ENCODE data around the gene AKT3. TPM values are rescaled to one million over a fixed set of nuclear protein-coding genes. Genes with fewer than 3 reads are reported as not detected.
A peak's percentile ranks its signal among the peaks of the same experiment; 100 is the strongest.

The AKT3 gene
- total and polyA plus RNA-seq, 2 donors (not counting 1 experiment from before 2014, with no cell fraction given) = 37.8 to 42.0 TPM

GRCh38 chr1:243855616-243856318 lies 5.7 kb upstream of the AKT3 start:
- no peak overlapping the region for H3K9ac ChIP-seq (ENCODE audit: insufficient read depth, low read length)
- H3K36me3 ChIP-seq (ENCODE audit: control insufficient read depth, insufficient read depth, low read length) = no peaks in the 10 kb centered on the region
- H4K20me1 ChIP-seq (ENCODE audit: control insufficient read depth, extremely low read depth, insufficient read depth, low read length) = no peaks in the 10 kb centered on the region
- H3K27me3 ChIP-seq (ENCODE audit: control insufficient read depth, insufficient read depth, low read length) = peaks cover 6% of the 10 kb centered on the region
- DNase-seq (ENCODE audit: low read depth in 2 of 2) = no peak
- no peak overlapping the region for H3K27ac ChIP-seq (ENCODE audit: insufficient read depth, low read length)
- no peak for TF ChIP-seq EZH2 (IDR thresholded peaks at IDR 0.05; ENCODE audit: low read length, missing control alignments)
- H3K4me3 ChIP-seq (replicated peaks in 1 of 4; ENCODE audit: control extremely low read depth in 1 of 4, insufficient read depth in 1 of 4, low read depth in 3 of 4, low read length in 4 of 4) = no peak overlapping the region
- H3K4me1 ChIP-seq (ENCODE audit: control insufficient read depth, extremely low read depth, insufficient read depth, low read length) = peaks cover 2% of the 10 kb centered on the region
- H3K79me2 ChIP-seq (ENCODE audit: control insufficient read depth, insufficient read depth, low read length) = no peaks in the 10 kb centered on the region
- H2AFZ ChIP-seq (ENCODE audit: low read length) = no peak overlapping the region
- no peak overlapping the region for H3K4me2 ChIP-seq (ENCODE audit: extremely low read depth, insufficient read depth, low read length)
- H3K9me3 ChIP-seq (ENCODE audit: control insufficient read depth, insufficient read depth, low read depth, low read length) = no peaks in the 10 kb centered on the region

DNA sequence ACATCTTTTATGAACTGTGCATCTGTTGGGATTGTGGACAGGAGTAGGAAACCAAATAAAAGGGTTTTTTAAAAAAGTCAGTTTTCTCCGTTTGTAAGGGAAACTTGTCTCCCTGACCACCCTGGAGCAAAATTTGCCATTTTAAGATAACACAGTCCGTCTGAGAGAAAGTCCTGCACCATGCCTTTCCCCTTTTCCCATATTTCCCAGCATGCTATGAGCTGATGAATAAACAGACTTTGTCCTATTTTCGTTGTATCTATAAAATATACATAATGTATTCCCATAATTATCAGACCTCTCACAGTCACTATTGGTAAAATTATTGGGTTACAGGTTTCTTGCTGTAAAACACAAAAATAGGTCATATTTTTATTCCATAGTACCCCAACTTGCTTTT lies 1.7 kb upstream of the AKT3 start:
- peak overlapping the region; percentile 98 for H3K4me2 ChIP-seq (ENCODE audit: extremely low read depth, insufficient read depth, low read length)
- H3K79me2 ChIP-seq (ENCODE audit: control insufficient read depth, insufficient read depth, low read length) = peaks cover 16% of the 10 kb centered on the region
- no peak for DNase-seq (ENCODE audit: low read depth in 2 of 2)
- no peaks in the 10 kb centered on the region for H3K27me3 ChIP-seq (ENCODE audit: control insufficient read depth, insufficient read depth, low read length)
- peaks cover 2% of the 10 kb centered on the region for H3K4me1 ChIP-seq (ENCODE audit: control insufficient read depth, extremely low read depth, insufficient read depth, low read length)
- no peaks in the 10 kb centered on the region for H3K36me3 ChIP-seq (ENCODE audit: control insufficient read depth, insufficient read depth, low read length)
- H2AFZ ChIP-seq (ENCODE audit: low read length) = no peak overlapping the region
- H3K9me3 ChIP-seq (ENCODE audit: control insufficient read depth, insufficient read depth, low read depth, low read length) = no peaks in the 10 kb centered on the region
- H3K27ac ChIP-seq (ENCODE audit: insufficient read depth, low read length) = no peak overlapping the region
- no peak overlapping the region for H3K9ac ChIP-seq (ENCODE audit: insufficient read depth, low read length)
- H3K4me3 ChIP-seq (replicated peaks in 1 of 4; ENCODE audit: control extremely low read depth in 1 of 4, insufficient read depth in 1 of 4, low read depth in 3 of 4, low read length in 4 of 4) = peak overlapping the region in 3 of 4 experiments; percentile 73 to 86 (median 82)
- peaks cover 1% of the 10 kb centered on the region for H4K20me1 ChIP-seq (ENCODE audit: control insufficient read depth, extremely low read depth, insufficient read depth, low read length)
- TF ChIP-seq CTCF (conservative IDR thresholded peaks at IDR 0.05 in 1 of 2, IDR thresholded peaks at IDR 0.05 in 1 of 2; ENCODE audit: low read depth in 1 of 2, low read length in 2 of 2) (no peak), EZH2 (IDR thresholded peaks at IDR 0.05; ENCODE audit: low read length, missing control alignments) (no peak)

DNA sequence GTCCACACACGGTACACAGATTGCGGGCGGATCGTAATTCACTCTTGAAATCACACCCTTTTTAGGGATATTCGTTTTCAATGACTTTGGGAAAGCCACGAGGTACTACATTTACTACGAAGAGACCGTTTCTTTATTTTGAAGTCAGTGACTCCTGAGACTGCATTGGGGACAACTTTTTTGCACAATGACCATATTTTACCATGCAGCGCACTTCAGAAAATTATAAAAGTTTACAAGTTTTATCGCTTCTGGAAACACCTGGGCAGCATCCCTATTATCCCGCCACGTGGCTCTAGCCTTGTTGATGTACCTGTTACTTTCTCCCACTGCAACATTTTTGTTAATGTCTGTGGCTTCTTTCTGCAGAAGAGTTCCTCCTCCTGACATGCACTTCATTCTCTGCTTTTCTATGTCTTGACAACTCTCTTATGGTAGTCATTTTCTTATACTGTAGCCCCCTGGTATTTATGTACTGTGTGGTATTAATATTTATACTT lies 1.3 kb upstream of the AKT3 start:
- peak overlapping the region; percentile 83 for H3K27ac ChIP-seq (ENCODE audit: insufficient read depth, low read length)
- H3K36me3 ChIP-seq (ENCODE audit: control insufficient read depth, insufficient read depth, low read length) = no peaks in the 10 kb centered on the region
- H3K4me1 ChIP-seq (ENCODE audit: control insufficient read depth, extremely low read depth, insufficient read depth, low read length) = peaks cover 2% of the 10 kb centered on the region
- peak overlapping the region; percentile 98 for H3K4me2 ChIP-seq (ENCODE audit: extremely low read depth, insufficient read depth, low read length)
- H2AFZ ChIP-seq (ENCODE audit: low read length) = peak overlapping the region; percentile 91
- H3K9me3 ChIP-seq (ENCODE audit: control insufficient read depth, insufficient read depth, low read depth, low read length) = no peaks in the 10 kb centered on the region
- peaks cover 21% of the 10 kb centered on the region for H3K79me2 ChIP-seq (ENCODE audit: control insufficient read depth, insufficient read depth, low read length)
- peaks cover 4% of the 10 kb centered on the region for H4K20me1 ChIP-seq (ENCODE audit: control insufficient read depth, extremely low read depth, insufficient read depth, low read length)
- DNase-seq (ENCODE audit: low read depth in 2 of 2) = no peak
- no peaks in the 10 kb centered on the region for H3K27me3 ChIP-seq (ENCODE audit: control insufficient read depth, insufficient read depth, low read length)
- TF ChIP-seq EZH2 (IDR thresholded peaks at IDR 0.05; ENCODE audit: low read length, missing control alignments) (no peak), CTCF (conservative IDR thresholded peaks at IDR 0.05 in 1 of 2, IDR thresholded peaks at IDR 0.05 in 1 of 2; ENCODE audit: low read depth in 1 of 2, low read length in 2 of 2) (no peak)
- peak overlapping the region; percentile 88 for H3K9ac ChIP-seq (ENCODE audit: insufficient read depth, low read length)
- peak overlapping the region; percentile 73 to 86 (median 82) for H3K4me3 ChIP-seq (replicated peaks in 1 of 4; ENCODE audit: control extremely low read depth in 1 of 4, insufficient read depth in 1 of 4, low read depth in 3 of 4, low read length in 4 of 4)

All from fibroblast of lung (primary cell).